Measurements from ENCODE around the gene SHOC2. TPM values are rescaled to one million over a fixed set of nuclear protein-coding genes. Genes with fewer than 3 reads are reported as not detected.

Gene SHOC2
- total and polyA plus RNA-seq, 2 of the 8 experiments (the other 6 are each of a cell fraction or from before 2014, with no cell fraction given): 7.6 to 28.2 TPM

DNA sequence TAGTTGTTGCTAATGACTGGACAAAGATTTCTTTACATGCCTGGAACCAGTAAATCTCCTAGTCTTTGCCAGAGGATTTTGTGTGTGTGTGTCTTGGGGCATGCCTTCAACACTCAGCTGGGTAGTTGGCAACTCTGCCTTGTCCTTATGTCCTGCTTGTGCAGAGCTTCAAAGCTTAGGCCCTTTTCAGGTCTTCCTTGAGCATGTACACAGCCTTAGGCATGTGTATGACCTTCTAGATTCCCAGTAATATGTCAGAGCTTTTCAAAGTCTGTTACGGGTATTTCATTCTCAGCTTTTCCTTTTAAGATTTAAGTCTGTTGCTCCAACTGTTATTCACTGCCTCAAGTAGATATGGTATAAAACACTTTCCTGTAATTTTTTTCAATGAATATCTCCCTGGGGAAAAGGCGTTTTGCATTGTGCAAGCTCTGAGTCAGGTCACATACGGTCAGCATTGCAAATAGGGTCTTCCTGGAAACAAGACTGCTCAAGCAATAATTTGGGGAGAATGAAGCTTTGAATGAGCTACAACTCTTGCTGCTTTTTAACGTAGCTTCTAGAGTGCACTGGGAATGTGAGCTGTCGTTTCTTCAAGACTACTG is 25.5 kb downstream of the SHOC2 start:
- CTCF ChIA-PET (ENCODE audit: partially characterized antibody): interaction anchor here (1.4 kb wide), 1 partner anchor 131 kb away, joined by 5 read pairs; no protein-coding TSS in a partner anchor
- Histone ChIP-seq H3K18ac (ENCODE audit: extremely low read depth, low read length) (no peak overlapping the region), H3K9me3 (ENCODE audit: insufficient read depth in 2 of 2, low read depth in 1 of 2, low read length in 1 of 2) (no peaks in the 10 kb centered on the region), H3K36me3 (ENCODE audit: control insufficient read depth in 2 of 4, insufficient read depth in 4 of 4, low read length in 3 of 4) (no peaks in the 10 kb centered on the region), H3K79me2 (ENCODE audit: control insufficient read depth in 1 of 2, insufficient read depth in 2 of 2, low read length in 2 of 2) (peaks cover 0 to 71% of the 10 kb centered on the region in 2 experiments; a peak in 2 of 4 replicates), H3K56ac (replicated peaks; ENCODE audit: insufficient read length, low read depth, low read length) (no peak overlapping the region), H3K4ac (replicated peaks; ENCODE audit: insufficient read length, low read depth, low read length) (no peak overlapping the region), H3K27me3 (replicated peaks in 1 of 4; ENCODE audit: control insufficient read depth in 3 of 4, extremely low read depth in 1 of 4, insufficient read depth in 3 of 4, low read length in 3 of 4) (no peaks in the 10 kb centered on the region), H2AK5ac (ENCODE audit: low read depth, low read length) (no peak overlapping the region), H3K4me3 (ENCODE audit: extremely low read depth in 1 of 4, insufficient read depth in 2 of 4, low read depth in 3 of 4, low read length in 4 of 4) (no peak overlapping the region), H3K14ac (ENCODE audit: insufficient read length) (no peak overlapping the region), H3K23ac (ENCODE audit: insufficient read length) (no peak overlapping the region), H4K8ac (ENCODE audit: extremely low read depth, insufficient read depth, low read length) (no peak overlapping the region), H4K5ac (ENCODE audit: insufficient read length, low read depth, low read length) (no peak overlapping the region), H2BK120ac (replicated peaks; ENCODE audit: low read depth, low read length) (no peak overlapping the region), H2BK20ac (ENCODE audit: low read length) (no peak overlapping the region), H3K9ac (replicated peaks in 1 of 4; ENCODE audit: extremely low read depth in 1 of 4, low read depth in 3 of 4, low read length in 3 of 4) (no peak overlapping the region), H3K27ac (ENCODE audit: low read depth, low read length) (0 out of 2 replicates have a peak overlapping the region, but pooled peaks have one; percentile 48), H2AFZ (ENCODE audit: low read length) (no peak overlapping the region), H3K4me1 (replicated peaks in 1 of 4; ENCODE audit: control insufficient read depth in 3 of 4, insufficient read depth in 4 of 4, low read length in 3 of 4) (peaks cover 0 to 4% (median 0%) of the 10 kb centered on the region in 4 experiments; a peak in 1 of 7 replicates), H2BK5ac (ENCODE audit: low read depth, low read length) (no peak overlapping the region), H2BK15ac (ENCODE audit: low read length) (no peak overlapping the region), H3K79me1 (ENCODE audit: low read depth, low read length) (peaks cover 5% of the 10 kb centered on the region), H3K23me2 (ENCODE audit: low read depth, low read length) (no peaks in the 10 kb centered on the region), H4K20me1 (replicated peaks in 1 of 2; ENCODE audit: control insufficient read depth in 1 of 2, insufficient read depth in 2 of 2, low read length in 2 of 2) (peaks cover 0 to 5% of the 10 kb centered on the region in 2 experiments), H3K4me2 (ENCODE audit: insufficient read depth in 1 of 2, low read depth in 2 of 2, low read length in 2 of 2) (no peak overlapping the region), H4K91ac (replicated peaks; ENCODE audit: insufficient read length, low read length) (no peak overlapping the region), H2BK12ac (ENCODE audit: low read depth, low read length) (no peak overlapping the region)
- POLR2A ChIA-PET (ENCODE audit: partially characterized antibody): no interaction called here
- WGBS, 2 experiments (ENCODE audit: extremely low coverage in 1 of 2, insufficient coverage in 1 of 2, insufficient read length in 1 of 2, insufficient replicate concordance in 2 of 2, low coverage in 1 of 2, low lambda C conversion rate in 2 of 2, missing lambda C conversion rate in 1 of 2): 85% methylated on average over 5 of the region's 5 CpGs; no CpG with 5 or more reads in 1 of the 2 experiments
- FAIRE-seq: no peak
- no peak for DNase-seq (ENCODE audit: low read depth in 1 of 2, low spot score in 2 of 2)
- TF ChIP-seq RXRA (IDR thresholded peaks at IDR 0.05; ENCODE audit: insufficient read depth, low read depth, low read length): no peak
- no peak for TF ChIP-seq CTBP2 (IDR thresholded peaks at IDR 0.05; ENCODE audit: borderline replicate concordance, insufficient read depth, insufficient read length, low read length)
- TF ChIP-seq JUND (IDR thresholded peaks at IDR 0.05; ENCODE audit: low read length): no peak
- TF ChIP-seq HDAC2 (IDR thresholded peaks at IDR 0.05; ENCODE audit: borderline replicate concordance in 1 of 2, low read depth in 2 of 2, low read length in 2 of 2): no peak
- no peak for TF ChIP-seq SRF (IDR thresholded peaks at IDR 0.05; ENCODE audit: low read depth, low read length)
- TF ChIP-seq EZH2 (IDR thresholded peaks at IDR 0.05; ENCODE audit: low read depth, low read length, severe bottlenecking): no peak
- no peak for TF ChIP-seq GTF2F1 (IDR thresholded peaks at IDR 0.05; ENCODE audit: borderline replicate concordance, low read depth, low read length)
- TF ChIP-seq, protein P1, sequence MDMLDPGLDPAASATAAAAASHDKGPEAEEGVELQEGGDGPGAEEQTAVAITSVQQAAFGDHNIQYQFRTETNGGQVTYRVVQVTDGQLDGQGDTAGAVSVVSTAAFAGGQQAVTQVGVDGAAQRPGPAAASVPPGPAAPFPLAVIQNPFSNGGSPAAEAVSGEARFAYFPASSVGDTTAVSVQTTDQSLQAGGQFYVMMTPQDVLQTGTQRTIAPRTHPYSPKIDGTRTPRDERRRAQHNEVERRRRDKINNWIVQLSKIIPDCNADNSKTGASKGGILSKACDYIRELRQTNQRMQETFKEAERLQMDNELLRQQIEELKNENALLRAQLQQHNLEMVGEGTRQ (IDR thresholded peaks at IDR 0.05; ENCODE audit: low read length): no peak
- no peak for TF ChIP-seq JUN (IDR thresholded peaks at IDR 0.05; ENCODE audit: low read depth, low read length)

Data from H1 (cell line).